A204.1 (cell line): ENCODE results near the gene GRM7.

Experiments used
- FAIRE-seq: peaks from 2 replicates; lab custom pipeline; 2012; peaks lifted over from hg19 to GRCh38; lab: Jason Lieb, UNC

GRM7 gene

DNA sequence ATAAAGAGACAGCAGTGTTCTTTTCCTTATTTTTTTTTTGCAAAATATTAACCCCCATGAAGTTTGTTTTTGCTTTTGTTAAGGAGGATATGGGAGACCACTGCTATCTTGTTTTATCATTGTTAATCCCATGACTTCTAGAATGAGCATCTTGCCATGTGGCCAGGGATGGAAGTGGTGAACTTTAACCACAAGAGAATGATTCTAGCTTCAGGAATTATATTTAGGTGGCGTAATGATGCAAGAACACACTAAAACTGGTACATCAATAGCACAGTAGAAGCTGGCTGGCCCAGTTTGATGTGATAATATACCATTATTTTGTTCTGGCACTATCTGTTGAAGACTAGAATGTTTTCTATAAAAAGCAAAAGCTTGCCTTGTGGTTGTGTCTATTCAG is 720.9 kb downstream of the GRM7 start:
- no peak for FAIRE-seq

DNA sequence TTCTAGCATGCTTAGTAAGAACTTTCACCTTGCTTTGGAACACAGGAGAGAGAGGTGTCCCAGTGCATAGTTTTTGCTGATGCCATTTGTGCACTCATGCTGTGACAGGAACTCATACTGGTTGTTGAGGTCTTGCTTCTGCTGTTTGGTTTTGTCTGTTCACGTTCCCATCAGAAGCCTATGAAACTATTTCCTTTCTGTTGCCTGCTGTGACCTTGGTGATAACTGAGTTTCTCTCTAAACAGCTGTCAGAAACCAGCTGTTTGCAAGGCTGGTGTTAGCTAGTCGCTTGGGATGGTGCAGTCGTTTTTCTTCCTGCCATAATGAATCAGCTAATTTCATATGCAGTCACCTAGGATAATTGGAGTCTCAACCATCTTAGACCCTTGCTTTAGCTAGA is 724.1 kb downstream of the GRM7 start:
- FAIRE-seq: no peak

DNA sequence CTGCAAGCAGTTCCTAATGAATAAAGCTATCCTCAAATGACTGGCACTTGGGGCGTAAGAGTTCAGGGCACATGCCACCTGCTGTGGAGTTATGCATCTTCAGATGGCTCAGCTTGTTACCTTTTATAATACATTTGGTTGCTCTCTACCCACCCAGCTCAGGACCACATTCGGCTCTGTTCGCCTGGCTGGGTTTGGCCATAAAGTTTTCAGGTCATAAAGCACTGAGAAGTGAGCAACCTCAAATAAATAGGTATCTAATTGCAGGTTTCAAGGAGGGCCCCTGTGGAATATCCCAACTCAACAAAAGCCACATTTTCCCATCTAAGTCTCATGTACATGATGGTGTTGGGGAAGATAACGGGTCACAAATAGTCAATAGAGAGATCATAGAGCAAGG is 727.3 kb downstream of the GRM7 start:
- no peak for FAIRE-seq

DNA sequence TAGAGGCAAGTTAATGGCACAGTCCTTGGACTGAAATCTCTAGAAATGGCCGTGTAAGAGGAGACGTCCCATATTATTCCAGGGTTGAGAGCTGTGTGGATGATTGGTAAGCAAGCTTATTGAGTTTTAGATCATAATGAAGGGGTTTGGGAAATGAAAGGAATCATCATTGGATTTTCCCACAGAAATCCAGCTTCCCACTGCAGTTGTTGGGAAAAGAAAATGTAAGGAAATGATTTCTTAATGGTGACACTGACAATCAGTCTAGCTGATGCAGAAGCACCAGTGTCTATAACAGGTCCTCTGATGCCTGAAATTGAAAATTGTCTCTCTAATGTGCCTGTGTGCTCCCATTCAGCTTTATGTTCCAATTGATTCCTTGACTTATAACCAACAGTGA is 728.6 kb downstream of the GRM7 start:
- FAIRE-seq: no peak

DNA sequence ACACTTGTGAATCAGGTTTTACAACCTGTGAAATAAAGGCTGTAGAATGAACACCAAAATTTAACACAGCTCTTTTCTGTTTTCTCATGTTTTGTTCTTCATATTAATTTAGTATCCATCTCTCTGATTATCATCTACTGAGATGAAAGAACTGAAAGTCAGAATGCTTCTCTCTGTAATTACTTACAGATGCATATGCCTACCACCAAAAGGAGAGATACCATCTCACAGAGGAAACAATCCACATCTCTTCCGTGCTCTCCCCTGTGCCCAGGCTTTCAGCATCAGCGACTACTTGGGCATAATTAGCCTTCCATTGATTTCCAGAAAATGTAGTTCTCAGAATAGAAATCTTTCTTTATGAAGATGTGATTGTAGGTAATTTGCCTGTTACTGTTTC is 741.4 kb downstream of the GRM7 start:
- no peak for FAIRE-seq

DNA sequence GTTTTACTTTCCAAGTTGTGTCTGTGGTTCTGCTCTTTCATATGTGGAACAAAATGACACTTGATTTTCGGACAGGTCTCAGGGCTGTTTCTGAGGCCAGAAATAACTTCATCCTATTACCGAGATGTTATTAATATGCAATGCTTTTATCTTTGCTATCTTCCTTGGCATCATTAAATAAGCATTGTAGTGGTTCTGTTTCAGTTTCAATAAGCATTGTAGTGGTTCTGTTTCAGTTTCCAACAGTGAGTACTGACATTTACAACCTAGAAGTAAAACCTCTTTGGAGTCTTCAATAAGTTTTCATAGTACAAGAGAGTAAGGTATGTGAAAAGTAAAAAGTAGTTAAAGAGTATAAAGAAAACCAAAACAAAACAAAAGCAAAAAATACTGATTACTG is 746.2 kb downstream of the GRM7 start:
- no peak for FAIRE-seq

DNA sequence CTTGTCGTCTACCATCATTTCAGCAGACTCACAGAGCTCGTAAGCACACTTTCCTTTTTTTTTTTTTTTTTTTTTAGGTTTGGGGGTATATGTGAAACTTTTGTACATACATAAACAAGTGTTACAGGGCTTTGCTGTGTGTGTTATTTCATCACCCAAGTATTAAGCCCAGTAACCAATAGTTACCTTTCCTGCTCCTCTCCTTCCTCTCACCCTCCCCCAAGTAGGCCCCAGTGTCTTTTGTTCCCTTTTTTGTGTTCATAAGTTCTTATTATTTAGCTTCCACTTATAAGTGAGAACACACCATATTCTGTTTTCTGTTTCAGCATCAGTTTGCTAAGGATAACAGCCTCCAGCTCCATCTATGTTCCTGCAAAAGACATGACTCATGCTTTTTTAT is 746.8 kb downstream of the GRM7 start:
- no peak for FAIRE-seq

DNA sequence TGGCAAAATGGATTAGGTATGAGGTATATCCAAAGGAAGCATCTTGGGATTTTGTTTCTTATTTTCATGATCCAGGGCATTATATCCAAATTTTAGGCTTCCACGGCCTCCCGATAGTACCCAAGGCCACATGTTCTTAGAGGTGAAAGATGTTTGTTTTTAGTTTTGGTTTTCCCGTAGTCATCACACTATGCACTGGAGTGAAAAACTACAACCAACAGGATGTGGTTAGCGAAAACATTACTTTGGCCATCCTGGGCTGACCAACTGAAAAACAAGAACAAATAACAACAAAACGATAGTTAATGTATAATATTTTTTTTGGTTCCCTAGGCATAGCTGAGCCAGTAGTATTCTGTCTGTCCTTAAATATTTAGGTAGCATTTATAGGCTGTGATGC is 749.7 kb downstream of the GRM7 start:
- FAIRE-seq: no peak

DNA sequence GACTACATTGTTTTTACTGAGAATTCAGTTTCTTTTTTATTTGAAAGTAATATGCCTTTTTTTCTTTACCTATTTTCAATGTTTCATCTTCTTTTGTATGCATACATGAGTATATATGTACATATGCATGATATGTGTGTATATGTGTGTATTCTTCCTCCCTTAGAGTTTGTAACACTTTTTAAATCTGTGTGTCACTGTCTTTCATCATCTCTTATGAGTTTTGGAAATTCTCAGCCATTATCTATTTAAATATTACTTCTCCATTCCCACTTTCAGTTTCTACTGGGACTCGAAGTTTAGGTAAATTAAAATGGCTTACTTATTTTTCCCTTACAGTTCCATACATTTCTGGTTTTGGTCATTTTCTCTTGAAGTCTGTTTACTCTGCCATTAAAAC is 754.1 kb downstream of the GRM7 start:
- no peak for FAIRE-seq

DNA sequence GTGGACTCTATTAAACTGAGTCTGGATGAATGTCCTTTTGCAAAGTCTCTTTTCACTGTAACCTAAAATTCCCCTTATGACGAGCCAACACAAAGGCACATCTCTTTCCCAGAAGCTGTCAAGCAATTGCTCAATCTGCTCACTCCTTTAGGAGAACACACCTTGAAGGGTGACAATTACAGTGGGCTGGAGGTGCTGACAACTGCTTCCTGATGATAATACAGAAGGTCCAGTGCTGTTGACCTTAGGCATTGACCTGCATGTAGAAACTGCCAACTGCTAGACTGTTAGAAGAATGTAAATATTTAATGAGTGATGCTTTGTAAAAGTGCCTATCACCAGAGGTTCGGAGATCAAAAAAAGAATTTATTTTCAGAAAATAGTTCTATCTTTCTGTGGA is 757.7 kb downstream of the GRM7 start:
- no peak for FAIRE-seq

DNA sequence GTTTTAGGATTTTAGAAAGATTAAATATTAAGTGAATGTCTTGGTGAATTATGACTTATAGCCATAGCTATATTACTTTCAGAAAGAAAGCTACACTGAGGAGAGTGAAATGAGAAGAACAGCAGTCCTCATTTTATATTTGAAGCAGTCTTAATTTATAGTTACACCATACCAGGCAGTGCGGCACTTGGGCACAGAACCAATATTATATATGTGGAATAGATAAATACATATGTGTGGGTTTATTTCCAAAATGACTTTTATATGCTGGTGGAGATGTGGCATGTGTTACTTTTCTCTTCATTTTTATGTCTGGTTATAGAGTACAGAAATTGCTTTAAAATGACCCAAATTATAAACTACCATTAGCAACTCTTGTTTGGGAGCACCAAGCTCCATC is 759.5 kb downstream of the GRM7 start:
- no peak for FAIRE-seq

DNA sequence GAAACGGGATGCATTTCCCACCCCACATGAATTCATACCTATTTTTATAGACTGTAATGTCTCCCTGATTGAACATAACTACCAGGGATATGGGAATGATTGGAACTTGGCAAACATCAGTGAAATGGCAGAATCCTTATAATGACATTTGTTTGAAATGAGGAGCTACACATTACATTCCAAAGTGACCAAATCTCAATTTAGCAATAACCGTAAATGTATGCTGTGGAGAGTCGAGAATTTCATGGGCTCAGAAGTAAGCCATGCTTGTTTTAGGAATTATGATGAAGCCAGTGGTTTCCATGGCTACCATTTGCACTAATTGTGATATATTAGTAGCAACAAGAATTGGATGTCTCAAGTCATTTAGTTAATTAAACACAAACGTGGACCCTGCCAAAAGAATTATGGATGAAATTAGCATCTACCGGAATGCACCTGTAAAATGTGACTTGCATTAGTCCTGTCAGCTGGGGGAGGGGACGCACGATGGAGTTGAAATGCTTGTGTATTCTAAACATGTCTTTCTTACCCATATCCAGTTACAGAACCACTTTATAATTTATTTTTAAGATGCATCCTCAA is 760.2 kb downstream of the GRM7 start:
- FAIRE-seq: no peak

DNA sequence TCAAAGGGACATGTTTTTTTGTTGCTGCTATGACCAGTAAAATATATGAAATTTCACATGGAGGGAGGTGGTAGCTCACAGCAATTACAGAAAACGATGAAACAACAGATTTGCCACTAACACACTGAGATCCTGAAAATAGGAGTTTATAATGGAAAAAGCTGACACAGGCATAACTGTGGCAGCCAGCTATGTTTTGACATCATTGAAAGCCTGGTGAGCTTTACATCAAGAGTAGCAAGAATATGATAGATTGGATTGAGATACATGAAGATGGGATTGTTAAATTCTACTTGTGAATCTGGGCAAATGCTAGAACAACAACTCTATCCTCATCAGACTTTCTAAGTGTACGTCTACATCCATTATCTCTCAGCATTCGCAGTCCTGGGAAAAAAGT is 760.7 kb downstream of the GRM7 start:
- FAIRE-seq: no peak

DNA sequence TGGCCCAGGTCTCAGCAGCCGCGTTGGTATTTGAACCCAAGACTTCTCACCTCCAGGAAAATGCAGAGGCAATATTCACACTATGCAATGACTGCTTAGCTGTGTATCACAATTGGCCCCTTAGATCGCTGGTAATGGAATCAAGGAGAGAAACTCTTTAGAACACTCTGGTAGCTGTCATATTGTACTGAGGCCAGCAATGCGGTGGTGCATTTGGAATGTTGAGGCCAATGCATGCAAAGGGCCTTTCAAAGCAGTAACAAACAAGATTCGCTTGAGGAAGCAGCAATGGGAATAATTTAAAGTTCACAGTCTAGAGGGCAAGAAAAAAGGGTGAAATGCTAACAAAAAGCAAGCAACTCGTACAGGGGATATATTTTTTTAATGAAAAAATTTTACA is 764.1 kb downstream of the GRM7 start:
- FAIRE-seq: no peak

DNA sequence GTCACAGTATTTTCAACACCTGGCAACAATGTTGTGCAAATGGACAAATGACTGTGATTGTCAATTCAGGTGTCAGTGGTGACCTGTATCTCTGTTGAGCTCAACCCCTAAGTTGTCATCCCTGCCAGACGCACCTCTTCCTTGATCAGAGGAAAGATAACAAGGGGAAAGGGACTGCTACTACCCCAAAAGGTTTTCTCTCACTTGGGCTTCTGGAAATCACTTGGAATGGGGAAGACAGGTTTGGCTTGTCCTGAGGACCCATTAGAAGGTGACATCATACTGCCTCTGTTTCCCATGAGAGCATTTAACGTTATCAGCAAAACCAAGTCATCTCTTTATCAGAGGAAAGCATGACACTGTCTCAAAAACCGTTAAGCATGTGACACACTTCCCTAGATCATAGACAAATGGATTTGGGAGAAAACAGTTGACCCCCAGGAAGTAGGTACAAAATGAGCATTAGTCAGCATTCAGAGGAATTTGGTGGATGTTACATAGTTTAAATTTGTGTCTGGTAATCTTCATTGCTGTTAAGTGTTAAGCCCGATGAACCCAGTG is 769.5 kb downstream of the GRM7 start:
- FAIRE-seq: no peak

DNA sequence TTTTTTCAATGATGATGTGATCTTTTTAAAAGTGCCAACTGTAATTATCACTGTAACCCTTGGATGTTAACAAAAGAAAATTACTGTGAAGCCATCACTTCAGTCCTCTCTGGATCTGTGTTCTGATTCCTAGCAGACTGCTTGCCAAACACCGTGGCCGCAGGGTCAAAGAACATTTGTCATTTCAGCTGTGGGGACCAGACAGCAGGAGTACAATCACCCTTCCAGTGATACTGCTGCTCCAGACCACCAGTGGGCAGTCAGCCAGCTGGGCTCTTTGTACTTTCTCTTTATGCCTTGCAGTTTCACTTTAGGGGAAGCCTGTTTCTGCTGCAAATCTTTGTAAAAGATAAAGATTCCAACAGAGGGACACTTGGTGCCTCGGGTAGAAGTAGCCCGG is 770.0 kb downstream of the GRM7 start:
- no peak for FAIRE-seq

DNA sequence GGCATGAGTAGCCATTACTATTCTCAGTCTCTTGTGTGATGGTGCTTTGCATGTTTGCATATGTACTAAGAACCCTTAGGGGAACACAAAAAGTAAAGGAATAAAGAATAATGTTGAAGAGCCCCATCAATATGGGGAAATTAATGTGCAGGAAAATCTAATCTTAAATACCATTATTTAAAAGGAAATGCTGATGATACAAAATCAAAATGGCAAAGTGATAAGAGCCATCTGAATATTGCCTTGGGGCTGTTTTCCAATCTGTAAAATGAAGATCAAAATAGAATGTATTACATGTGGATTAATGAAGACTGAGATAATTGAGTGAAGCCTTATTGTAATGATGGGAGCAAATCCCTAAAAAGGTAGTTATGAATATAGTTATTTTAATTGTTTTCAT is 771.4 kb downstream of the GRM7 start:
- FAIRE-seq: no peak

DNA sequence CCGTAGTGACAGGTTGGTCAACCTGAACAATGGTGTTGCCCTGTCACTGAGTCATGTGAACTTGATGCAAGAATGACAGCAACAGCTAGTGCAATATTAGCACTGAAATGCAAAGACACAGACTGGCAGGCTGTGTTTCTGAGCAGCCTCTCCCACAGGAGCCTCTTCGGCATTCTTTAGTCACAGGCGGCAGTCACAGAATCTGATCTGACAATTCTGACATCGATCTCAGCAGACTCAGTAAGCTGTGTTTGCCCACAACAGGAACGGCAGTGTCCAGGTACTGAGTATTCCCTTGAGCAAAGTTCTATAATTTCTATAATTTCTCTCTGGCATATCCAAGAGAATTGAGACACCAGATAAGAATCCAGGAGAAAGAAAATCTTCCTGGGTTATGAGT is 776.8 kb downstream of the GRM7 start:
- FAIRE-seq: no peak

DNA sequence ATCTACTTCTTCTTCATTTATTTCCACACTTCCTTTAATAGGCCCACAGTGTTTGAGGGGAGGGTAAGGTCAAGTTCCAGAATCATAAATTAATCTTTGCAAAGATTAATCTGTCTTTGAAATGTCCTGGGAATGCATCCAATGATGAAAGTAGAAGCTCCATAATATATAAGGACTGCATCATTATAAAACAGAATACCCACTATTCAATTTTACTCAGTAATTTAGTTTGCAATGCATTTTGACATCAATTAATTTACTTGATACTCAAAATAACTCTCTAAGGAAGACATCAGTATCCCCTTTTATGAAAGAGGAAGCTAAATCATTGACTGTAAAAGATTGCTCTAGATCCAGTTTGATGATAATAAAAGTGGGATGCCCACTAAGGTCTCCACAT is 777.2 kb downstream of the GRM7 start:
- FAIRE-seq: no peak

DNA sequence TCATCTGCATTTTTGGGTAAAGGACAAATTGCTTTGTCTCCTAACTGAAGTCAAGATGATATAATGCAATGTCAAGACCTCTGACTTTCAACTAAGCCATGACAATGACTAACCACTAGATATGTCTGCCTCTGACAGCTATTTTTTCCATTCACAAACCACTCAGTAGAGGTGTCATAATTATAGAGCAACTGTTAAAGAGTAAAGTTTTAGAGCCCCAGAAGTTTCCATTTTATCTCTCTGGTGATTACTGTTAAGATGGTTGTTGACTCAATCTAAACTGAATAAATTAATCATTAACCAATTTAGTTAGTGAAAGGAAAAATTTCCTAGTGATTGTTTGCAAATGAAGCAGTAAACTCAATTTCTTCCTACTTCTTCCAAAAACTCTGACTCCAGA is 779.9 kb downstream of the GRM7 start:
- no peak for FAIRE-seq

DNA sequence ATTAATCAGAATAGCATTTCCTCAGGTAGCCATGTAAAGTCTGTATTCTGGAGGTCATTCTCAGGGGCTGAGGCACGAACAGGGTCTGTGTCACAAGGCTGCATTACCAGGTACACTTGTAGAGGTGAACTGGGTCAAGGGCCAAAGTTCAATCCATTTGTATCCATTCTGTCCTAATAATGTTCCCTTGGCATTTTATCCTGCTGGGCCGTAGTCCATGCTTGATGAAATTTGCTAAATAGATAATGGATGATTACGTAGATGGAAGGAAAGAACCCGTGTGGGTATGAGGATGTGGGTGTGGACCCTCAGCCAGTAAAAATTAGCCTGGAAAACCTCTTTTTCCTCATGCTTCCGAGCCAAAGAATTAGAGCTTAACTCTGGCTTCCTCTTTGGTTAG is 785.9 kb downstream of the GRM7 start:
- no peak for FAIRE-seq

DNA sequence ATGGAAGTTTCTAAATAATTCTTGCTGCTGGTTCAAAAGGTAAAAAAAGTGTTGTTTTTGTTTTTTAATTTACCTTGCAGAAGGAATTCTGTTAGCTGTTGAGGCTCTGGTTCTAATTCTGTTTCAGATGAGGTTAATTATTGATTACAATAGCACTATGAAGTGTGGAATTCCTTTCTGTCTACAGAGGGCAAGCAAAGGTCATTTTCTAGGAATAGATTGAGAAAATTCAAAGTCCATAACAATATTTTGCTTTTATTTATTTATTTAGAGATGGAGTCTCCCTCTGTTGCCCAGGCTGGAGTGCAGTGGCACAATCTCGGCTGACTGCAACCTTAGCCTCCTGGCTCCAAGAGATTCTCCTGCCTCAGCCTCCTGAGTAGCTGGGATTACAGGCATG is 789.6 kb downstream of the GRM7 start:
- no peak for FAIRE-seq

DNA sequence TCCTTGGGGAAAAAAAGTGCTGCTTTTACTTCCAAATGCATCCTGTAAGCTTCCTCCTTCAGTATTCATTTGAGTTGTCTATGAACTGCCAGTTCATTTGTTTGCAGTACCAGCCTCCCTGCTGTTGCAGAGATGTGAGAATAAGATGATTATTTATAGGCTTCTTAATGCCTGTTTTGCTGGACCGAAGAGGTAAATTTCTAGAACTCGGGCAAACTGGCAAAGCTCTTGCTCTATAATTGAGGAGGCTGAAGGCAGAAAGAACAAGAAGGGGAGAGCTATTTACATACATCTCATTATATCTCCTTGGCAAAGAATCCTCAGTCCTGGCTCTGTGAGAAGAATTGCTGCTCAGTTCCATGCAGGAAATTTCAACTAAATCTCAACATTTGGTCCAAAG is 790.4 kb downstream of the GRM7 start:
- FAIRE-seq: no peak

DNA sequence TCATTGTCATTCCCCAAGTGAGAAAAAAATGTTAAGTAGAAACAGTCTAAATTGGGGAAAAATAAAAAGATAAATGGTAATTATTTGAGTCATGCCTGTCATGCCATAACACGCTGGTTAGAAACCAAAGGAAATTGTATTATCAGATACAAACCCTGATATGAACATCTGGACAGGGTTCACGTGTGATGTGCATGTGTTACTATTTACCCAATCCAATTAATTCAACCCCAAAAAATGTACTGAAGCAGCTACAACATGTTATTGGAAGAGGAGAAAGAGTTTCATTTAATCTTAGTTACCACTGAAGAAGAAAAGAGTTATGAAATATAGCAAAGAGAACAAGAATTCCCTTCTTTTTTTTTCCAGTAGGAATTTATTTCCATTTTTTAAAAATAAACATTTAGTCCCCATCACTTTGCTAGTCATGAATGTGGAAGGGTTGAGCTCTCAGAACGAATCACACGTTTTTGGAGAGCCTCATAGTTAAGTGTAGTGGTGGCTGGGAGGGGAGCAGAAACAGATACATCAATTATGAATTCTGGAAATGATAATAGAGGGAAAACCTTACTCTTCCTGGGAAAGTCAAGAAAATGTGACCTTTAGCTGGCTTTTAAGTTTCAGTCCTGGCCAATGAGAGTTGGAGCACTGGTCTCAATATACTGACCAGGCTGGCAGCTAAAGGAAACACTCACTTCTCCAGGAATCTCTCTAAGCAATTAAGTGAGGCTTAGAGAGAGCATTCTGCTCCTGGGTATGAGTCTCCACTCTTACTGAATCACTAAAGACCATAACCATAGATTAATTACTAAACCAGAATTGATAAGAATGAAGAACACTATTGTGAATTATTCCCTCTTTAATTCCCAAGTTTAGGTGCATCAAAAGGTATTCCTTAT is 796.5 kb downstream of the GRM7 start:
- FAIRE-seq: no peak
